CD4-positive, alpha-beta memory T cell (primary cell): Measurements from ENCODE around the gene ZNF865. TPM values are rescaled to one million over a fixed set of nuclear protein-coding genes. Genes with fewer than 3 reads are reported as not detected.

Experiments used
- CTCF ChIA-PET: fragments of 350-600 bp; sonication (Branson Sonifier 250); formaldehyde crosslinking; loops from one replicate; lab custom pipeline; 2021; ENCODE audit warnings: inconsistent platforms; ENCODE audit not compliant: partially characterized antibody; lab: Charles Lee
- POLR2A ChIA-PET: fragments of 350-600 bp; sonication (Branson Sonifier 250); formaldehyde crosslinking; loops from one replicate; lab custom pipeline; 2021; ENCODE audit not compliant: partially characterized antibody; lab: Charles Lee
- DNase-seq, 5 donors: peaks; one replicate each; pipeline versions ENCODE4 v3.0.0 to v3.0.0-alpha.2; 2020 to 2022; ENCODE audit warnings: mixed read lengths in 1 of 5
- H3K27ac ChIP-seq: one replicate; pipeline ENCODE4 v1.7.0; 2013; ENCODE audit warnings: low read depth, low read length
- H3K27me3 ChIP-seq: 2 replicates; pipeline ENCODE4 v1.7.0; 2013; ENCODE audit warnings: mild to moderate bottlenecking, low read length, moderate library complexity; ENCODE audit not compliant: insufficient read depth
- H3K36me3 ChIP-seq: 2 replicates; pipeline ENCODE4 v1.7.0; 2013; ENCODE audit warnings: mild to moderate bottlenecking, low read length, moderate library complexity; ENCODE audit not compliant: insufficient read depth
- H3K4me1 ChIP-seq: 2 replicates; pipeline ENCODE4 v1.7.0; 2013; ENCODE audit warnings: mild to moderate bottlenecking, low read length, moderate library complexity; ENCODE audit not compliant: insufficient read depth
- H3K4me3 ChIP-seq, 2 donors: one replicate each; pipeline ENCODE4 v1.7.0; 2013; ENCODE audit warnings: low read length in 2 of 2, mild to moderate bottlenecking in 1 of 2
- H3K9me3 ChIP-seq, 2 donors: one replicate each; pipeline ENCODE4 v1.7.0; 2013; ENCODE audit warnings: low read length in 2 of 2, control low read depth in 1 of 2; ENCODE audit not compliant: control insufficient read depth in 1 of 2
- H3K27ac Mint-ChIP-seq, 7 donors: one replicate each; pipeline ENCODE4 v1.8.0; 2020 to 2021; ENCODE audit warnings: mixed read lengths in 7 of 7, mild to moderate bottlenecking in 6 of 7, inconsistent platforms in 3 of 7, moderate library complexity in 3 of 7
- H3K27me3 Mint-ChIP-seq, 2 donors: one replicate each; pipeline ENCODE4 v1.8.0; 2020 to 2021; ENCODE audit warnings: mixed read lengths in 2 of 2
- H3K36me3 Mint-ChIP-seq, 2 donors: one replicate each; pipeline ENCODE4 v1.8.0; 2020 to 2021; ENCODE audit warnings: mixed read lengths in 2 of 2, inconsistent platforms in 1 of 2, mild to moderate bottlenecking in 1 of 2
- H3K4me1 Mint-ChIP-seq, 4 donors: one replicate each; pipeline ENCODE4 v1.8.0; 2020 to 2021; ENCODE audit warnings: mixed read lengths in 4 of 4, mild to moderate bottlenecking in 1 of 4
- H3K4me3 Mint-ChIP-seq, 8 donors: one replicate each; pipeline ENCODE4 v1.8.0; 2020 to 2021; ENCODE audit warnings: mixed read lengths in 8 of 8, mild to moderate bottlenecking in 7 of 8, moderate library complexity in 6 of 8, inconsistent platforms in 3 of 8
- H3K9me3 Mint-ChIP-seq, 8 donors: one replicate each; pipeline ENCODE4 v1.8.0; 2020 to 2021; ENCODE audit warnings: mixed read lengths in 8 of 8, mild to moderate bottlenecking in 5 of 8, inconsistent platforms in 3 of 8, moderate library complexity in 1 of 8
- intact Hi-C: fragments of 100-400 bp; cut with micrococcal nuclease; formaldehyde crosslinking; loops from one replicate; pipeline ENCODE4 v1.15.1; 2023
- polyA plus RNA-seq, 2 donors: library from polyadenylated mRNA; unstranded; fragments of 300-500 nt; fragmentation: Illumina TruSeq; gene quantifications; one replicate each; pipeline ENCODE4 v1.2.3, GENCODE V29; 2021
- total RNA-seq, 2 experiments: library from RNA; stranded (reverse); gene quantifications; one replicate each; pipeline ENCODE4 v1.2.3, GENCODE V29; 2021

Gene ZNF865
- total and polyA plus RNA-seq, 4 experiments from 2014 or later: 0.30 to 20.9 (median 20.3) TPM; not detected in 1

- peaks cover 0 to 2% (median 0%) of the 10 kb centered on the region in 8 donors for H3K9me3 Mint-ChIP-seq
- Histone ChIP-seq H3K27ac (no peak overlapping the region), H3K4me1 (peaks cover 3% of the 10 kb centered on the region), H3K27me3 (no peaks in the 10 kb centered on the region), H3K4me3 (no peak overlapping the region), H3K9me3 (no peaks in the 10 kb centered on the region), H3K36me3 (peaks cover 5% of the 10 kb centered on the region)
- peaks cover 16 to 49% of the 10 kb centered on the region in 2 donors for H3K36me3 Mint-ChIP-seq
- peaks cover 19 to 47% (median 29%) of the 10 kb centered on the region in 4 donors for H3K4me1 Mint-ChIP-seq
- peak overlapping the region in 4 of 7 donors; percentile 13 to 62 (median 24) for H3K27ac Mint-ChIP-seq
- no peak for DNase-seq
- intact Hi-C loops: no loop called here
- no peak overlapping the region for H3K4me3 Mint-ChIP-seq
- no peaks in the 10 kb centered on the region for H3K27me3 Mint-ChIP-seq
- ChIA-PET CTCF (interaction anchor here (0.6 to 1.1 kb wide), 2 partner anchors 108 to 1134 kb away, joined by 3 read pairs; no protein-coding TSS in a partner anchor), POLR2A (interaction anchor here (1.0 to 2.9 kb wide), 2 partner anchors 8 to 12 kb away, joined by 3 to 10 read pairs; partner anchors contain the start of gene ZNF784)
These were observed 6.7 kb downstream of the ZNF865 start for GRCh38 chr19:55611983-55612645.

DNA sequence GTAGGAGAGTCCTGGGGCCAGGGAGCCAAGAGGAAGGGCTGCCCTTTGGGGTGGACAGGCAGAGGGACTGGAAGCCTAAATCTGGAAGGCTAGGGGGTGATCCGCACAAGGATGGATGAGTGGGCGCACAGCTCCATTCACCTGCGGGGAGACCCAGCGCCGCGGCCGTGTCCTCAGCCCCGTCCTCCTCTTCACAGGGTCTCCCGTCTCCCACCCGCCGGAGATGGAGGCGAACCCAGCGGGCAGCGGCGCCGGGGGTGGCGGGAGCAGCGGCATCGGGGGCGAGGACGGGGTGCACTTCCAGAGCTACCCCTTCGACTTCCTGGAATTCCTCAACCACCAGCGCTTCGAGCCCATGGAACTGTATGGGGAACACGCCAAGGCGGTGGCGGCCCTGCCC is 7.9 kb downstream of the ZNF865 start:
- H3K36me3 ChIP-seq: peaks cover 11% of the 10 kb centered on the region
- no peaks in the 10 kb centered on the region for H3K27me3 Mint-ChIP-seq

DNA sequence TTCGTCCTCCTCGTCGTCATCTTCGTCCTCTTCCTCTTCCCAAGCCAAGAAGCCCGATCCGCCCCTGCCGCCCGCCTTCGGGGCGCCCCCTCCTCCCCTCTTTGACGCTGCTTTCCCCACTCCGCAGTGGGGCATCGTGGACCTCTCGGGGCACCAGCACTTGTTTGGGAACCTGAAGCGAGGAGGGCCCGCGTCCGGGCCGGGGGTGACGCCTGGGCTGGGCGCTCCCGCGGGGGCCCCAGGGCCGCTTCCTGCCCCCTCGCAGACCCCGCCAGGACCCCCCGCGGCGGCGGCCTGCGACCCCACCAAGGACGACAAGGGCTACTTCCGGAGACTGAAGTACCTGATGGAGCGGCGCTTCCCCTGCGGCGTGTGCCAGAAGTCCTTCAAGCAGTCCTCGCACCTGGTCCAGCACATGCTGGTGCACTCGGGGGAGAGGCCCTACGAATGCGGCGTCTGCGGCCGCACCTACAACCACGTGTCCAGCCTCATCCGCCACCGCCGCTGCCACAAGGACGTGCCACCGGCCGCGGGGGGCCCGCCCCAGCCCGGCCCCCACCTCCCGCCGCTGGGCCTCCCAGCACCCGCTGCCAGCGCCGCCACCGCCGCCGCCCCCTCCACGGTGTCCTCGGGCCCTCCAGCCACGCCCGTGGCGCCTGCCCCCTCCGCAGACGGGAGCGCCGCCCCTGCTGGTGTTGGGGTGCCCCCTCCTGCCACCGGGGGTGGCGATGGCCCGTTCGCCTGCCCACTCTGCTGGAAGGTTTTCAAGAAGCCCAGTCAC is 8.7 kb downstream of the ZNF865 start:
- intact Hi-C loops: no loop called here
- CTCF ChIA-PET: no interaction called here
- peaks cover 11% of the 10 kb centered on the region for H3K36me3 ChIP-seq

More for the DNA sequence above, 7.9 kb downstream of the ZNF865 start:
- H3K4me3 Mint-ChIP-seq: no peak overlapping the region
- ChIA-PET CTCF (no interaction called here), POLR2A (interaction anchor here (2.9 kb wide), 1 partner anchor 11 kb away, joined by 10 read pairs; the partner anchor contains the start of gene ZNF784)
- Histone ChIP-seq H3K27me3 (no peaks in the 10 kb centered on the region), H3K9me3 (no peaks in the 10 kb centered on the region), H3K4me1 (no peaks in the 10 kb centered on the region), H3K4me3 (no peak overlapping the region), H3K27ac (no peak overlapping the region)
- H3K27ac Mint-ChIP-seq: no peak overlapping the region
- H3K4me1 Mint-ChIP-seq: peaks cover 12 to 36% (median 21%) of the 10 kb centered on the region in 4 donors
- H3K36me3 Mint-ChIP-seq: peaks cover 16 to 49% of the 10 kb centered on the region in 2 donors
- intact Hi-C loops: no loop called here
- DNase-seq: peak in 1 of 5 donors; percentile 22
- H3K9me3 Mint-ChIP-seq: no peaks in the 10 kb centered on the region

GRCh38 chr19:55614711-55615542 is 9.5 kb downstream of the ZNF865 start:
- Mint-ChIP-seq H3K4me3 (no peak overlapping the region), H3K4me1 (peaks cover 7 to 22% (median 16%) of the 10 kb centered on the region in 4 donors), H3K27ac (no peak overlapping the region), H3K36me3 (peaks cover 13 to 36% of the 10 kb centered on the region in 2 donors), H3K27me3 (no peaks in the 10 kb centered on the region), H3K9me3 (no peaks in the 10 kb centered on the region)
- Histone ChIP-seq H3K4me1 (no peaks in the 10 kb centered on the region), H3K27me3 (no peaks in the 10 kb centered on the region), H3K27ac (no peak overlapping the region), H3K9me3 (no peaks in the 10 kb centered on the region), H3K36me3 (peaks cover 11% of the 10 kb centered on the region), H3K4me3 (no peak overlapping the region)
- DNase-seq: peak in 1 of 5 donors; percentile 7
- POLR2A ChIA-PET: interaction anchor here (0.7 kb wide), 1 partner anchor 9 kb away, joined by 3 read pairs; the partner anchor contains the start of gene ZNF784
- CTCF ChIA-PET: no interaction called here
- intact Hi-C loops: no loop called here

More for the DNA sequence above, 8.7 kb downstream of the ZNF865 start:
- no peak overlapping the region for H3K27ac Mint-ChIP-seq
- Histone ChIP-seq H3K4me1 (no peaks in the 10 kb centered on the region), H3K27ac (no peak overlapping the region), H3K27me3 (no peaks in the 10 kb centered on the region), H3K9me3 (no peaks in the 10 kb centered on the region), H3K4me3 (no peak overlapping the region)
- H3K4me1 Mint-ChIP-seq: peaks cover 9 to 30% (median 17%) of the 10 kb centered on the region in 4 donors
- H3K36me3 Mint-ChIP-seq: peaks cover 16 to 44% of the 10 kb centered on the region in 2 donors
- POLR2A ChIA-PET: no interaction called here
- no peaks in the 10 kb centered on the region for H3K27me3 Mint-ChIP-seq
- no peaks in the 10 kb centered on the region for H3K9me3 Mint-ChIP-seq
- no peak overlapping the region for H3K4me3 Mint-ChIP-seq
- peak in 1 of 5 donors; percentile 15 for DNase-seq

GRCh38 chr19:55615543-55616394 is 10.3 kb downstream of the ZNF865 start:
- CTCF ChIA-PET: no interaction called here
- H3K27ac Mint-ChIP-seq: no peak overlapping the region
- POLR2A ChIA-PET: interaction anchor here (0.7 to 1.4 kb wide), 2 partner anchors 9 to 34 kb away, joined by 3 read pairs; partner anchors contain the start of gene ZNF784

GRCh38 chr19:55616395-55616875 is 11.0 kb downstream of the ZNF865 start:
- H3K4me1 ChIP-seq: peaks cover 5% of the 10 kb centered on the region
- Mint-ChIP-seq H3K9me3 (no peaks in the 10 kb centered on the region), H3K27ac (no peak overlapping the region), H3K36me3 (peaks cover 12 to 27% of the 10 kb centered on the region in 2 donors), H3K27me3 (no peaks in the 10 kb centered on the region), H3K4me3 (peak overlapping the region in 1 of 8 donors; percentile 10), H3K4me1 (peaks cover 8 to 25% (median 16%) of the 10 kb centered on the region in 4 donors)
- H3K27ac ChIP-seq: no peak overlapping the region
- ChIA-PET CTCF (no interaction called here), POLR2A (interaction anchor here (1.4 kb wide), 1 partner anchor 33 kb away, joined by 3 read pairs; no protein-coding TSS in a partner anchor)
- H3K36me3 ChIP-seq: peaks cover 10% of the 10 kb centered on the region
- intact Hi-C loops: no loop called here
- DNase-seq: peak in 1 of 5 donors; percentile 6
- no peaks in the 10 kb centered on the region for H3K27me3 ChIP-seq
- no peak overlapping the region for H3K4me3 ChIP-seq
- H3K9me3 ChIP-seq: no peaks in the 10 kb centered on the region

More at GRCh38 chr19:55615543-55616394, 10.3 kb downstream of the ZNF865 start:
- Histone ChIP-seq H3K27me3 (no peaks in the 10 kb centered on the region), H3K4me1 (peaks cover 5% of the 10 kb centered on the region), H3K9me3 (no peaks in the 10 kb centered on the region), H3K4me3 (no peak overlapping the region), H3K36me3 (peaks cover 11% of the 10 kb centered on the region), H3K27ac (no peak overlapping the region)
- Mint-ChIP-seq H3K9me3 (no peaks in the 10 kb centered on the region), H3K4me3 (no peak overlapping the region), H3K27me3 (no peaks in the 10 kb centered on the region), H3K36me3 (peaks cover 12 to 33% of the 10 kb centered on the region in 2 donors), H3K4me1 (peaks cover 9 to 26% (median 17%) of the 10 kb centered on the region in 4 donors)
- intact Hi-C loops: no loop called here
- DNase-seq: peak in 1 of 5 donors; percentile 17
